Karpas-422 (cell line): Measurements from ENCODE around the gene MVB12A. TPM values are rescaled to one million over a fixed set of nuclear protein-coding genes. Genes with fewer than 3 reads are reported as not detected.

ENCODE experiments used
- DNase-seq: peaks from one replicate; pipeline ENCODE4 v3.0.0-alpha.2; 2015
- H2AFZ ChIP-seq: fragments of 200-600 bp; sonication (generic); 2 replicates; pipeline ENCODE4 v1.6.1; 2014; ENCODE audit warnings: antibody characterized with exemption, low read length, mixed read lengths
- H3K27ac ChIP-seq: fragments of 200-600 bp; sonication (generic); 2 replicates; pipeline ENCODE4 v1.5.1; 2014; ENCODE audit warnings: mild to moderate bottlenecking, low read length, moderate library complexity
- H3K27me3 ChIP-seq: fragments of 200-600 bp; sonication (generic); 2 replicates; pipeline ENCODE4 v1.6.1; 2014; ENCODE audit warnings: low read length, mixed read lengths
- H3K36me3 ChIP-seq: fragments of 200-600 bp; sonication (generic); 2 replicates; pipeline ENCODE4 v1.6.1; 2014; ENCODE audit warnings: low read length, mixed read lengths; ENCODE audit not compliant: insufficient read depth
- H3K4me1 ChIP-seq: fragments of 200-600 bp; sonication (generic); 2 replicates; pipeline ENCODE4 v1.6.1; 2014; ENCODE audit warnings: mild to moderate bottlenecking, low read length, mixed read lengths
- H3K4me2 ChIP-seq: fragments of 200-600 bp; sonication (generic); 2 replicates; pipeline ENCODE4 v1.6.1; 2014; ENCODE audit warnings: low read length, low read depth, mild to moderate bottlenecking; ENCODE audit not compliant: poor library complexity, severe bottlenecking
- H3K4me3 ChIP-seq: fragments of 200-600 bp; sonication (generic); 2 replicates; pipeline ENCODE4 v1.5.1; 2014; ENCODE audit warnings: mild to moderate bottlenecking, antibody characterized with exemption, low read length, mixed read lengths
- H3K79me2 ChIP-seq: fragments of 200-600 bp; sonication (generic); 2 replicates; pipeline ENCODE4 v1.6.1; 2014; ENCODE audit warnings: mild to moderate bottlenecking, low read length, mixed read lengths
- H3K9ac ChIP-seq: fragments of 200-600 bp; sonication (generic); 2 replicates; pipeline ENCODE4 v1.6.0; 2014; ENCODE audit warnings: low read length
- H3K9me2 ChIP-seq: fragments of 200-600 bp; sonication (generic), shearing (Covaris generic); replicated peaks from 2 replicates; pipeline ENCODE4 v1.6.0; 2014; ENCODE audit warnings: mild to moderate bottlenecking, low read length, moderate library complexity; ENCODE audit not compliant: insufficient read depth
- H3K9me3 ChIP-seq: fragments of 300-700, 200-600 bp; sonication (generic); 2 replicates; pipeline ENCODE4 v1.6.1; 2014; ENCODE audit warnings: low read length, mixed read lengths
- H4K20me1 ChIP-seq: fragments of 200-600 bp; sonication (generic); 2 replicates; pipeline ENCODE4 v1.6.1; 2014; ENCODE audit warnings: mild to moderate bottlenecking, antibody characterized with exemption, low read length, low read depth; ENCODE audit not compliant: insufficient read depth
- total RNA-seq: library from RNA; depleted of rRNA; stranded (reverse); fragments of >200 nt; shearing (Covaris generic); gene quantifications from 2 replicates; pipeline ENCODE4 v1.2.3, GENCODE V29; 2014; ENCODE audit warnings: low replicate concordance

MVB12A gene
- total RNA-seq, 1 experiment from 2014 or later: 55.2 TPM

GRCh38 chr19:17468302-17469091, 48.6 kb downstream of the MVB12A start:
- no peak for DNase-seq
- Histone ChIP-seq H3K79me2 (no peaks in the 10 kb centered on the region), H3K27ac (no peak overlapping the region), H3K27me3 (no peaks in the 10 kb centered on the region), H3K4me1 (peaks cover 20% of the 10 kb centered on the region), H3K9me3 (no peaks in the 10 kb centered on the region), H2AFZ (no peak overlapping the region), H3K9me2 (no peaks in the 10 kb centered on the region), H4K20me1 (no peaks in the 10 kb centered on the region), H3K4me3 (no peak overlapping the region), H3K36me3 (no peaks in the 10 kb centered on the region), H3K4me2 (peak overlapping the region; percentile 73), H3K9ac (0 out of 2 replicates have a peak overlapping the region, but pooled peaks have one; percentile 52)

- H2AFZ ChIP-seq: no peak overlapping the region; the same call in 1 of the 2 replicates
- DNase-seq: no peak
- H3K9ac ChIP-seq: peak overlapping the region; percentile 52
- H3K4me3 ChIP-seq: peak overlapping the region; percentile 88; the same call in 1 of the 2 replicates
- H3K9me2 ChIP-seq: no peaks in the 10 kb centered on the region
- no peaks in the 10 kb centered on the region for H3K79me2 ChIP-seq
- peaks cover 20% of the 10 kb centered on the region for H3K4me1 ChIP-seq
- H3K27me3 ChIP-seq: no peaks in the 10 kb centered on the region
- peak overlapping the region; percentile 73 for H3K4me2 ChIP-seq
- no peaks in the 10 kb centered on the region for H3K9me3 ChIP-seq
- no peaks in the 10 kb centered on the region for H4K20me1 ChIP-seq
- H3K27ac ChIP-seq: no peak overlapping the region
- no peaks in the 10 kb centered on the region for H3K36me3 ChIP-seq
Measured at GRCh38 chr19:17469092-17469480, 49.2 kb downstream of the MVB12A start.

- Histone ChIP-seq H3K27ac (no peak overlapping the region), H3K4me1 (peaks cover 20% of the 10 kb centered on the region)
Measured at GRCh38 chr19:17469481-17470067, 49.7 kb downstream of the MVB12A start.

GRCh38 chr19:17470068-17470841, 50.4 kb downstream of the MVB12A start, which contains the start of gene SLC27A1:
Gene SLC27A1 (plus strand): TSS chr19:17470524. CDS start chr19:17470541, 17 bp downstream.
- Histone ChIP-seq H3K4me3 (peak within 1 kb of the TSS; percentile 88), H3K9me2 (no peaks in the 10 kb centered on the region), H3K79me2 (no peaks in the 10 kb centered on the region), H3K36me3 (no peaks in the 10 kb centered on the region), H3K27ac (no peak within 1 kb of the TSS), H2AFZ (peak within 1 kb of the TSS; percentile 97), H3K27me3 (no peaks in the 10 kb centered on the region), H4K20me1 (no peaks in the 10 kb centered on the region), H3K9me3 (no peaks in the 10 kb centered on the region), H3K4me1 (peaks cover 20% of the 10 kb centered on the region), H3K9ac (peak within 1 kb of the TSS; percentile 82), H3K4me2 (peak within 1 kb of the TSS; percentile 73)
- peak; percentile 99 for DNase-seq

More at GRCh38 chr19:17469481-17470067, 49.7 kb downstream of the MVB12A start:
- Histone ChIP-seq H3K79me2 (no peaks in the 10 kb centered on the region), H3K27me3 (no peaks in the 10 kb centered on the region), H3K9ac (peak overlapping the region; percentile 82), H3K9me2 (no peaks in the 10 kb centered on the region), H3K4me2 (peak overlapping the region; percentile 73), H2AFZ (peak overlapping the region; percentile 71; the same call in 1 of the 2 replicates), H4K20me1 (no peaks in the 10 kb centered on the region), H3K9me3 (no peaks in the 10 kb centered on the region), H3K36me3 (no peaks in the 10 kb centered on the region), H3K4me3 (peak overlapping the region; percentile 88)
- DNase-seq: peak; percentile 97

GRCh38 chr19:17471410-17472125, 51.7 kb downstream of the MVB12A start:
- H3K27me3 ChIP-seq: no peaks in the 10 kb centered on the region
- H3K4me3 ChIP-seq: peak overlapping the region; percentile 88; the same call in 1 of the 2 replicates
- H3K36me3 ChIP-seq: no peaks in the 10 kb centered on the region
- no peaks in the 10 kb centered on the region for H4K20me1 ChIP-seq
- no peak for DNase-seq
- peak overlapping the region; percentile 73 for H3K4me2 ChIP-seq
- peaks cover 20% of the 10 kb centered on the region for H3K4me1 ChIP-seq
- H3K9me2 ChIP-seq: no peaks in the 10 kb centered on the region
- H3K27ac ChIP-seq: no peak overlapping the region
- H3K9ac ChIP-seq: peak overlapping the region; percentile 82
- no peak overlapping the region for H2AFZ ChIP-seq
- no peaks in the 10 kb centered on the region for H3K79me2 ChIP-seq
- H3K9me3 ChIP-seq: no peaks in the 10 kb centered on the region

GRCh38 chr19:17473041-17473440, 53.2 kb downstream of the MVB12A start:
- Histone ChIP-seq H2AFZ (no peak overlapping the region), H3K9ac (no peak overlapping the region), H3K27ac (no peak overlapping the region), H3K4me3 (no peak overlapping the region), H3K4me1 (peaks cover 20% of the 10 kb centered on the region), H3K4me2 (no peak overlapping the region), H4K20me1 (no peaks in the 10 kb centered on the region), H3K9me3 (no peaks in the 10 kb centered on the region), H3K79me2 (no peaks in the 10 kb centered on the region), H3K36me3 (no peaks in the 10 kb centered on the region), H3K9me2 (no peaks in the 10 kb centered on the region), H3K27me3 (no peaks in the 10 kb centered on the region)
- no peak for DNase-seq
